T-helper 2 cell treated with Interferon-gamma antibody and Interleukin-4, amounts not matched to agents 5 μg/mL and 100 μg/mL, for 36 hours (primary cell): ENCODE measurements around the gene TRMT61A.

Experiments used
- DNase-seq: peaks from one replicate; pipeline ENCODE4 v3.0.0; 2021; ENCODE audit warnings: low spot score
- H3K27ac Mint-ChIP-seq: one replicate; pipeline ENCODE4 v1.8.0; 2021; ENCODE audit warnings: mild to moderate bottlenecking, mixed read lengths
- H3K27me3 Mint-ChIP-seq: one replicate; pipeline ENCODE4 v1.8.0; 2021; ENCODE audit warnings: low read depth, mixed read lengths
- H3K36me3 Mint-ChIP-seq: one replicate; pipeline ENCODE4 v1.8.0; 2021; ENCODE audit warnings: low read depth, mixed read lengths
- H3K4me1 Mint-ChIP-seq: one replicate; pipeline ENCODE4 v1.8.0; 2021; ENCODE audit warnings: low read depth, mixed read lengths
- H3K4me3 Mint-ChIP-seq: one replicate; pipeline ENCODE4 v1.8.0; 2022; ENCODE audit warnings: mild to moderate bottlenecking, moderate library complexity, mixed read lengths
- H3K9me3 Mint-ChIP-seq: one replicate; pipeline ENCODE4 v1.8.0; 2021; ENCODE audit warnings: mixed read lengths

Gene TRMT61A

GRCh38 chr14:103581954-103582703 is 53.1 kb downstream of the TRMT61A start:
- no peak for DNase-seq
- H3K27ac Mint-ChIP-seq = no peak overlapping the region
- H3K36me3 Mint-ChIP-seq = peaks cover 2% of the 10 kb centered on the region
- no peaks in the 10 kb centered on the region for H3K4me1 Mint-ChIP-seq
- no peak overlapping the region for H3K4me3 Mint-ChIP-seq
- H3K27me3 Mint-ChIP-seq = no peaks in the 10 kb centered on the region
- H3K9me3 Mint-ChIP-seq = no peaks in the 10 kb centered on the region

- DNase-seq = no peak
- Mint-ChIP-seq H3K27ac (no peak overlapping the region), H3K36me3 (peaks cover 6% of the 10 kb centered on the region), H3K4me3 (no peak overlapping the region), H3K4me1 (no peaks in the 10 kb centered on the region), H3K9me3 (no peaks in the 10 kb centered on the region), H3K27me3 (no peaks in the 10 kb centered on the region)
These were observed 55.4 kb downstream of the TRMT61A start for GRCh38 chr14:103584326-103584915.
